Neural cell (in vitro differentiated cells): ENCODE data around the gene INTS12. TPM values are rescaled to one million over a fixed set of nuclear protein-coding genes. Genes with fewer than 3 reads are reported as not detected.

Experiments
- H2AFZ ChIP-seq: fragments of 200-600, 300-800 bp; sonication (generic), shearing (Covaris generic); 2 replicates; pipeline ENCODE4 v1.6.0; 2014; ENCODE audit warnings: low read depth, mild to moderate bottlenecking, antibody characterized with exemption, low read length, moderate library complexity
- H3F3A ChIP-seq: fragments of 200-600 bp; shearing (Covaris generic); 2 replicates; pipeline ENCODE4 v1.6.1; 2016; ENCODE audit warnings: mild to moderate bottlenecking, moderate library complexity, mixed read lengths, antibody characterized with exemption, low read length; ENCODE audit not compliant: insufficient read depth, poor library complexity, severe bottlenecking
- H3K27ac ChIP-seq: fragments of 200-600, 300-800 bp; sonication (generic), shearing (Covaris generic); 2 replicates; pipeline ENCODE4 v1.5.1; 2014; ENCODE audit warnings: mild to moderate bottlenecking, low read length, moderate library complexity
- H3K27me3 ChIP-seq: fragments of 300-800, 200-600 bp; sonication (generic), shearing (Covaris generic); 2 replicates; pipeline ENCODE4 v1.6.0; 2014; ENCODE audit warnings: mild to moderate bottlenecking, low read depth, low read length, moderate library complexity; ENCODE audit not compliant: insufficient read depth
- H3K36me3 ChIP-seq: fragments of 300-800, 200-600 bp; sonication (generic), shearing (Covaris generic); 2 replicates; pipeline ENCODE4 v1.5.1; 2014; ENCODE audit warnings: mild to moderate bottlenecking, antibody characterized with exemption, low read length, moderate library complexity; ENCODE audit not compliant: insufficient read depth
- H3K4me2 ChIP-seq: fragments of 300-800, 200-600 bp; sonication (generic), shearing (Covaris generic); 2 replicates; pipeline ENCODE4 v1.6.0; 2014; ENCODE audit warnings: mild to moderate bottlenecking, low read length
- H3K4me3 ChIP-seq: fragments of 300-800, 200-600 bp; sonication (generic), shearing (Covaris generic); 2 replicates; pipeline ENCODE4 v1.5.1; 2014; ENCODE audit warnings: mild to moderate bottlenecking, low read length, moderate library complexity
- H3K79me2 ChIP-seq: fragments of 200-600 bp; shearing (Covaris generic); replicated peaks from 2 replicates; pipeline ENCODE4 v1.6.0; 2014; ENCODE audit warnings: mild to moderate bottlenecking, low read length, moderate library complexity; ENCODE audit not compliant: insufficient read depth
- H3K9ac ChIP-seq: fragments of 300-800, 200-600 bp; sonication (generic), shearing (Covaris generic); 2 replicates; pipeline ENCODE4 v1.6.1; 2016; ENCODE audit warnings: mild to moderate bottlenecking, low read length, mixed read lengths
- H3K9me2 ChIP-seq: fragments of 200-600 bp; shearing (Covaris generic); 2 replicates; pipeline ENCODE4 v1.6.1; 2016; ENCODE audit warnings: mild to moderate bottlenecking, low read length, mixed read lengths; ENCODE audit not compliant: insufficient read depth
- H3K9me3 ChIP-seq: fragments of 200-600, 300-800 bp; sonication (generic), shearing (Covaris generic); 2 replicates; pipeline ENCODE4 v1.6.1; 2016; ENCODE audit warnings: mild to moderate bottlenecking, mixed run types, low read length, moderate library complexity, mixed read lengths
- H4K20me1 ChIP-seq: fragments of 200-600 bp; shearing (Covaris generic); 2 replicates; pipeline ENCODE4 v1.6.1; 2016; ENCODE audit warnings: mild to moderate bottlenecking, mixed run types; ENCODE audit not compliant: insufficient read depth
- EP300 ChIP-seq: fragments of 450-650 bp; conservative IDR thresholded peaks from 2 replicates; pipeline ENCODE4 v1.6.1; 2014; ENCODE audit warnings: antibody characterized with exemption, mild to moderate bottlenecking, moderate library complexity; ENCODE audit not compliant: poor library complexity, severe bottlenecking
- EZH2 ChIP-seq: fragments of 200-600, 300-800 bp; shearing (Covaris generic), sonication (generic); IDR thresholded peaks from 2 replicates; pipeline ENCODE4 v1.6.1; 2014; ENCODE audit warnings: antibody characterized with exemption, low read length, borderline replicate concordance, mild to moderate bottlenecking; ENCODE audit not compliant: insufficient read depth, poor library complexity, severe bottlenecking
- MXI1 ChIP-seq: fragments of 450-650 bp; conservative IDR thresholded peaks from 2 replicates; pipeline ENCODE4 v1.6.1; 2014; ENCODE audit warnings: antibody characterized with exemption, mild to moderate bottlenecking; ENCODE audit not compliant: poor library complexity, severe bottlenecking
- POLR2AphosphoS5 ChIP-seq: IDR thresholded peaks from 2 replicates; pipeline ENCODE4 v1.6.1; 2012
- RAD21 ChIP-seq: fragments of 450-650 bp; conservative IDR thresholded peaks from 2 replicates; pipeline ENCODE4 v1.6.1; 2014; ENCODE audit warnings: antibody characterized with exemption, mild to moderate bottlenecking, moderate library complexity
- SMC3 ChIP-seq: fragments of 450-650 bp; conservative IDR thresholded peaks from 2 replicates; pipeline ENCODE4 v1.6.1; 2014; ENCODE audit warnings: antibody characterized with exemption, mild to moderate bottlenecking, moderate library complexity; ENCODE audit not compliant: poor library complexity
- TAF1 ChIP-seq: IDR thresholded peaks from 2 replicates; pipeline ENCODE4 v1.6.1; 2012; ENCODE audit warnings: low read depth
- polyA plus RNA-seq: library from polyadenylated mRNA; depleted of rRNA; stranded (reverse); fragments of >200 nt; gene quantifications from 2 replicates; pipeline ENCODE4 v1.2.3, GENCODE V29; 2014
- TF ChIP-seq, protein P1 (sequence below): IDR thresholded peaks from 2 replicates; pipeline ENCODE4 v1.6.1; 2012; ENCODE audit warnings: borderline replicate concordance
- TF ChIP-seq, protein P2 (sequence below): fragments of 450-650 bp; IDR thresholded peaks from 2 replicates; pipeline ENCODE4 v1.5.1; 2014; ENCODE audit warnings: antibody characterized with exemption, mild to moderate bottlenecking, moderate library complexity; ENCODE audit not compliant: poor library complexity, severe bottlenecking

The INTS12 gene
- polyA plus RNA-seq, 1 donor from 2014 or later = 24.2 TPM

DNA sequence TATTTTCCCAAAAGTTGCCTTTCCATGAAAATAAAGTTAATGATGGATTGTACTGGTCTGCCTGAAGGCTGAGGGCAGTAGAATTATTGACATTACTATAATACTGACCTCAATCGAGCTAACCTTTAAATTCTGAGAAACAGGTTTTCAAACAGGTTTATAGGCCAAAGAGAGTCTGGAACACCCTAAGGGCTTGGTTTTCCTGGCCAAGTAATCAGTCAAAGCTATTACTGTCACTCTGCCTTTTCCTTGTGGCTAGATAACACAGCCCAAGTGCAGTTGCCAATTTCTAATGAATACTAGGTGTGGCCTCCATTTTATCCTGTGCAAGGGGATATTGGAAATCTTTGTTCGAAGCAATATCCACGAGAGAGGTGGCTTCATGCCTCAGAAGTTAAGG is 75.2 kb downstream of the INTS12 start:
- no peaks in the 10 kb centered on the region for H4K20me1 ChIP-seq
- TF ChIP-seq EP300 (no peak), SMC3 (no peak), MXI1 (no peak), EZH2 (no peak), POLR2AphosphoS5 (no peak), TAF1 (no peak), RAD21 (no peak)
- TF ChIP-seq, protein P1, sequence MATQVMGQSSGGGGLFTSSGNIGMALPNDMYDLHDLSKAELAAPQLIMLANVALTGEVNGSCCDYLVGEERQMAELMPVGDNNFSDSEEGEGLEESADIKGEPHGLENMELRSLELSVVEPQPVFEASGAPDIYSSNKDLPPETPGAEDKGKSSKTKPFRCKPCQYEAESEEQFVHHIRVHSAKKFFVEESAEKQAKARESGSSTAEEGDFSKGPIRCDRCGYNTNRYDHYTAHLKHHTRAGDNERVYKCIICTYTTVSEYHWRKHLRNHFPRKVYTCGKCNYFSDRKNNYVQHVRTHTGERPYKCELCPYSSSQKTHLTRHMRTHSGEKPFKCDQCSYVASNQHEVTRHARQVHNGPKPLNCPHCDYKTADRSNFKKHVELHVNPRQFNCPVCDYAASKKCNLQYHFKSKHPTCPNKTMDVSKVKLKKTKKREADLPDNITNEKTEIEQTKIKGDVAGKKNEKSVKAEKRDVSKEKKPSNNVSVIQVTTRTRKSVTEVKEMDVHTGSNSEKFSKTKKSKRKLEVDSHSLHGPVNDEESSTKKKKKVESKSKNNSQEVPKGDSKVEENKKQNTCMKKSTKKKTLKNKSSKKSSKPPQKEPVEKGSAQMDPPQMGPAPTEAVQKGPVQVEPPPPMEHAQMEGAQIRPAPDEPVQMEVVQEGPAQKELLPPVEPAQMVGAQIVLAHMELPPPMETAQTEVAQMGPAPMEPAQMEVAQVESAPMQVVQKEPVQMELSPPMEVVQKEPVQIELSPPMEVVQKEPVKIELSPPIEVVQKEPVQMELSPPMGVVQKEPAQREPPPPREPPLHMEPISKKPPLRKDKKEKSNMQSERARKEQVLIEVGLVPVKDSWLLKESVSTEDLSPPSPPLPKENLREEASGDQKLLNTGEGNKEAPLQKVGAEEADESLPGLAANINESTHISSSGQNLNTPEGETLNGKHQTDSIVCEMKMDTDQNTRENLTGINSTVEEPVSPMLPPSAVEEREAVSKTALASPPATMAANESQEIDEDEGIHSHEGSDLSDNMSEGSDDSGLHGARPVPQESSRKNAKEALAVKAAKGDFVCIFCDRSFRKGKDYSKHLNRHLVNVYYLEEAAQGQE = no peak
- TF ChIP-seq, protein P2, sequence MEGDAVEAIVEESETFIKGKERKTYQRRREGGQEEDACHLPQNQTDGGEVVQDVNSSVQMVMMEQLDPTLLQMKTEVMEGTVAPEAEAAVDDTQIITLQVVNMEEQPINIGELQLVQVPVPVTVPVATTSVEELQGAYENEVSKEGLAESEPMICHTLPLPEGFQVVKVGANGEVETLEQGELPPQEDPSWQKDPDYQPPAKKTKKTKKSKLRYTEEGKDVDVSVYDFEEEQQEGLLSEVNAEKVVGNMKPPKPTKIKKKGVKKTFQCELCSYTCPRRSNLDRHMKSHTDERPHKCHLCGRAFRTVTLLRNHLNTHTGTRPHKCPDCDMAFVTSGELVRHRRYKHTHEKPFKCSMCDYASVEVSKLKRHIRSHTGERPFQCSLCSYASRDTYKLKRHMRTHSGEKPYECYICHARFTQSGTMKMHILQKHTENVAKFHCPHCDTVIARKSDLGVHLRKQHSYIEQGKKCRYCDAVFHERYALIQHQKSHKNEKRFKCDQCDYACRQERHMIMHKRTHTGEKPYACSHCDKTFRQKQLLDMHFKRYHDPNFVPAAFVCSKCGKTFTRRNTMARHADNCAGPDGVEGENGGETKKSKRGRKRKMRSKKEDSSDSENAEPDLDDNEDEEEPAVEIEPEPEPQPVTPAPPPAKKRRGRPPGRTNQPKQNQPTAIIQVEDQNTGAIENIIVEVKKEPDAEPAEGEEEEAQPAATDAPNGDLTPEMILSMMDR = no peak
- H3K9me2 ChIP-seq = no peaks in the 10 kb centered on the region
- H3K27me3 ChIP-seq = no peaks in the 10 kb centered on the region
- no peaks in the 10 kb centered on the region for H3K36me3 ChIP-seq
- H3K4me2 ChIP-seq = no peak overlapping the region
- no peak overlapping the region for H3K9ac ChIP-seq
- no peaks in the 10 kb centered on the region for H3K9me3 ChIP-seq
- no peak overlapping the region for H3K27ac ChIP-seq
- no peaks in the 10 kb centered on the region for H3K79me2 ChIP-seq
- H3K4me3 ChIP-seq = no peak overlapping the region
- H2AFZ ChIP-seq = no peak overlapping the region
- no peaks in the 10 kb centered on the region for H3F3A ChIP-seq

Other genes starting within 250 kb of the INTS12 start
- gene PPA2, start 234.6 kb downstream of the INTS12 start, polyA plus RNA-seq = 151 and 180 TPM in 2 replicates
- not detected in 2 replicates for gene ARHGEF38, start 156.1 kb downstream of the INTS12 start, polyA plus RNA-seq
- 15.1 and 15.7 TPM in 2 replicates for gene GSTCD, start 95 bp upstream of the INTS12 start, polyA plus RNA-seq
- 1.9 and 2.6 TPM in 2 replicates for gene NPNT, start 186.8 kb upstream of the INTS12 start, polyA plus RNA-seq